IPS-NIHi7 (cell line): ENCODE results near the gene EYA3.

ENCODE experiments used
- DNase-seq: peaks from one replicate; pipeline ENCODE4 v3.0.0; 2012; ENCODE audit warnings: mixed read lengths; ENCODE audit errors: extremely low spot score

EYA3 gene, protein sequence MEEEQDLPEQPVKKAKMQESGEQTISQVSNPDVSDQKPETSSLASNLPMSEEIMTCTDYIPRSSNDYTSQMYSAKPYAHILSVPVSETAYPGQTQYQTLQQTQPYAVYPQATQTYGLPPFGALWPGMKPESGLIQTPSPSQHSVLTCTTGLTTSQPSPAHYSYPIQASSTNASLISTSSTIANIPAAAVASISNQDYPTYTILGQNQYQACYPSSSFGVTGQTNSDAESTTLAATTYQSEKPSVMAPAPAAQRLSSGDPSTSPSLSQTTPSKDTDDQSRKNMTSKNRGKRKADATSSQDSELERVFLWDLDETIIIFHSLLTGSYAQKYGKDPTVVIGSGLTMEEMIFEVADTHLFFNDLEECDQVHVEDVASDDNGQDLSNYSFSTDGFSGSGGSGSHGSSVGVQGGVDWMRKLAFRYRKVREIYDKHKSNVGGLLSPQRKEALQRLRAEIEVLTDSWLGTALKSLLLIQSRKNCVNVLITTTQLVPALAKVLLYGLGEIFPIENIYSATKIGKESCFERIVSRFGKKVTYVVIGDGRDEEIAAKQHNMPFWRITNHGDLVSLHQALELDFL

DNA sequence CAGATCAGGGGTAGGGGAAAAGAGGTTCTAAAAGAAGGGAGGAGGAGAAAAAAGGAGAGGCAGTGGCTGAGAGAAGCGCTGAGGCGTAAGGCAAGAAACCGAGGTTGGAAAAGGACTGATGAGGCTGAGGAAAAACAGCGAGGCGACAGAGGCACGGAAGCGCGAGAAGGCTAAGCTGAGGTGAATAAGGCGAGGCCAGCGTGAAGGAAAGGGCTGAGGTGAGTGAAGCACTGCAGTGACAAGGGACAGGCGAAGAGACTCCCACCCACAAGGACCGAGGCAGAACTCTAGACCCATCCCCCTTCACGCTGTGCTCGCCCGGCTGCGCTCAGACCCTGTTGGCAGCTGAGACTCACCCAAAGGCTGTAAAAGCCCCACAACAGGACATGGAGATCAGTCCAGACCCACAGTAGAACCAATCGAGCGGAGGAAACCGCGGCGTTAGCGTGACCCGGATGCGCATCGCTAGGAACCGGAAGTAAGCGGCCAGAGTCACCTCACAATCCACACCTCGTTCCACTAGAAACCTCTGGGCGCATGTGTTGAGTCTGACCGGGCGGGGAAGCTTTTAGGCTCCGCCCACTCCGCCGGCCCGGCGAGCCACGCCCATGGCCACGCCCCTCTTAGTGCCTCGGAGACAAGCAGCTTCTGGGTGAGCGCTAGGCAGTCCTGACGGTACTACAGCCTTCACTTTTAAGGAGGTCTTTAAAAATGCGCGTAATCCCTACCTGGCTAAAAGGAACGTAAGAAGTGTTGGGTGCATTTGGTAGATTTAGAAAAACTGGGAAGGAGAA is at the start of gene EYA3:
Gene EYA3, minus strand, starts transcription at position 443 of the 794 bp plus-strand sequence. CDS start 30,584 bp downstream, outside the sequence.
- peak; percentile 100 for DNase-seq

DNA sequence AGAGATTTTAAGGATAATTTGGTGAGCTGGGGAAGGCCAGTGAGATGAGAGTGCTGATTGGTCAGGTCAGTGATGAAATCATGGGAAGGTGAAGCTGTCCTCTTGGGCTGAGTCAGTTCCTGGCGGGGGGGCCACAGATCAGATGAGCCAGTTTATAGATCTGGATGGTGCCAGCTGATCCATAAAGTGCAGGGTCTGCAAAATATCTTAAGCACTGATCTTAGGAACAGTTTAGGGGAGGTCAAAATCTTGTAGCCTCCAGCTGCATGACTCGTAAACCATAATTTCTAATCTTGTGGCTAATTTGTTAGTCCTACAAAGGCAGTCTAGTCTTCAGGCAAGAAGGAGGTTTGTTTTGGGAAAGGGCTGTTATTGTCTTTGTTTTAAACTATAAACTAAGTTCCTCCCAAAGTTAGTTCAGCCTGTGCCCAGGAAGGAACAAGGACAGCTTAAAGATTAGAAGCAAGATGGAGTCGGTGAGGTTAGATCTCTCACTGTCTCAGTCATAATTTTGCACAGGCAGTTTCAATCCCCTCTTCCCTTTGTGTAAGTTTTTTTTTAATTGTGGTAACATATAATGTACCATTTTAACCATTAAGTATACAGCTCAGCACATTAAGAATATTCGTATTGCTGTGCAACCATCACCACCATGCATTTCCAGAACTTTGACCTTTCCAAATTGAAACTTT is 48.7 kb upstream of the EYA3 start:
- DNase-seq: no peak

DNA sequence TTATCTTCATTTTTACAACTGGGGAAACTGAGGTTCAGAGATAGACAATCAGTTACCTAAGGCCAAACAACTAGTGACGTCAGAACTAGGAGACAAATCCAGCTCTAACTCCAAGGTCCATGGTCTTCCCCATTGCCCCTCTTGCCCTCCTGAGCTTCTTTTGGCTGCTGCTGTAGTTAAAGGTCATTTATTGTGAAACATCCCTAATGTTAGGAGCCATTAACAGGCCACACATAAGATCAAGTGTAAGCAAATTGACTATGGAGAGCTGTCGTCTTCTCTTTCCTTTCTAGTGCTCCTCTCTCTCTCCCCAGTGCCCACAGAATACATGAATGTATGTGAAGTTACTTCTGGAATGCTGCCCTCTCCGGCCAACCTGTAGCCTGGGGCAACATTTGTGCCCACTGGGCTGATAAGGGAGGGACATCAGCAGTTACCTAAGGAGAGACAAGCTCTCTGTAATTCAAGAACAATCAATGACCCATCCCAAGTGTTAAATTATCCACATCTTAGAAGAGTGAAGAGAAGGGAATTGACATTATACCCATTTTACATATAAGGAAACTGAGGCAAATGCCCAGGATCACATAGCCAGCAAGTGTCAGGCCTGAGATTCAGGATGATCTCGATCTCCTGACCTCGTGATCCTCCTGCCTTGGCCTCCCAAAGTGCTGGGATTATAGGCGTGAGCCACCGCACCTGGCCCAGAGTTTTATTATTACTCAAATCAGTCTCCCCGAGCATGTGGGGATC is 47.9 kb upstream of the EYA3 start:
- no peak for DNase-seq

DNA sequence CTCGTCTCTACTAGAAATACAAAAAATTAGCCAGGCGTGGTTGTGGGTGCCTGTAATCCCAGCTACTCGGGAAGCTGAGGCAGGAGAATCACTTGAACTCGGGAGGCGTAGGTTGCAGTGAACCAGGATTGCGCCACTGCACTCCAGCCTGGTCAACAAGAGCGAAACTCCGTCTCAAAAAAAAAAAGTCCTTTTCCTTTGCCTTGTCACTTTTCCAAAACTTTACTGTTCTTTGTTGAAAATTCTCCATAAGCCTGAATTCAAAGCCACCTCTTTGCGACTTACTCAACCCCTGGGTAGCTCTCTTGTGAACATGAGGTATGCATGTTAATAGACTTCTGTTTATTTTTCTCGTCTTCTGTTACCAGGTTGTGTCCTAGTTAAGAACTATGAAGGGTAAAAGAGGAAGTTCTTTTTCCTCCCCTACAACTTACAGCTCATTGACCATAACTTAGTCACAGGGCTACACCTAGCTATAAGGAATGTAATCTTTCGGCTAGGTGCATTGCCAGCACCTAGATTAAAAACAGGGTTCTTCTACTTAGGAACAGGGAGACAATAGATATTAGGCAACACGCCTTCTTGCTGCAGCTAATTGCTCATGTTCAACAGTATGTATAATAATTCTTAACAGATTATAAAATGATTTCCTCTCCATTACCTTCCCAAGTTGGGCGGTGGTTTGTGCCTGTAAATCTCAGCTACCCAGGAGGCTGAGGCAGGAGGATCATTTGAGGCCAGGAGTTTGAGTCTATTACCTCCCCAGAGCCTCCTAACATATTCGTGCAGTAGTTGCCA is 47.2 kb upstream of the EYA3 start:
- DNase-seq: no peak

DNA sequence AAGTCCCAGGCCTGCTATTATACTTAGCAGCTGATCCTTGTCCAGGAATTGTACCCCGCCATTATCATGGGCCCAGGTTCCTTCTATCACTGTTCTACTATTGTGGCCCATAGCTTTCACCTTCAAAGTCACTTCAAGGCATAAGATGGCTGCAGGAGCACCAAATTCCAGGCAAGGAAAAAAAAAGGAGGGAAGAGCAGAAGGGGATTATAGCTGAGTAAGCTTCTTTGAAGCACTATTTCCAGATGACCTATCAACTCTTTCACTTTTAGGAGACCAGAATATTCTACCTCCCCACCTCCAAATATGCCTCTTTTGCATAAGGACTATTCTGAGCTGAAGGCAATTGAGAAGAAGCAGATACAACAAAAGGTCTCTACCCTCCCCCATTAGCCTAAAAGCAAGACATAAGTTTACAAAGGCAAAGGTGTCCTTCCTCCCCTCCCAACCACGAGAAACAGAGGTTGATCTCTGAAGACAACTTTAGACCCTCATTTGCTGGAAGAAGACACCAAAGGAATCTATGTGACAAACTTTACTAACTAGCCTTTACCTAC is 46.3 kb upstream of the EYA3 start:
- no peak for DNase-seq

DNA sequence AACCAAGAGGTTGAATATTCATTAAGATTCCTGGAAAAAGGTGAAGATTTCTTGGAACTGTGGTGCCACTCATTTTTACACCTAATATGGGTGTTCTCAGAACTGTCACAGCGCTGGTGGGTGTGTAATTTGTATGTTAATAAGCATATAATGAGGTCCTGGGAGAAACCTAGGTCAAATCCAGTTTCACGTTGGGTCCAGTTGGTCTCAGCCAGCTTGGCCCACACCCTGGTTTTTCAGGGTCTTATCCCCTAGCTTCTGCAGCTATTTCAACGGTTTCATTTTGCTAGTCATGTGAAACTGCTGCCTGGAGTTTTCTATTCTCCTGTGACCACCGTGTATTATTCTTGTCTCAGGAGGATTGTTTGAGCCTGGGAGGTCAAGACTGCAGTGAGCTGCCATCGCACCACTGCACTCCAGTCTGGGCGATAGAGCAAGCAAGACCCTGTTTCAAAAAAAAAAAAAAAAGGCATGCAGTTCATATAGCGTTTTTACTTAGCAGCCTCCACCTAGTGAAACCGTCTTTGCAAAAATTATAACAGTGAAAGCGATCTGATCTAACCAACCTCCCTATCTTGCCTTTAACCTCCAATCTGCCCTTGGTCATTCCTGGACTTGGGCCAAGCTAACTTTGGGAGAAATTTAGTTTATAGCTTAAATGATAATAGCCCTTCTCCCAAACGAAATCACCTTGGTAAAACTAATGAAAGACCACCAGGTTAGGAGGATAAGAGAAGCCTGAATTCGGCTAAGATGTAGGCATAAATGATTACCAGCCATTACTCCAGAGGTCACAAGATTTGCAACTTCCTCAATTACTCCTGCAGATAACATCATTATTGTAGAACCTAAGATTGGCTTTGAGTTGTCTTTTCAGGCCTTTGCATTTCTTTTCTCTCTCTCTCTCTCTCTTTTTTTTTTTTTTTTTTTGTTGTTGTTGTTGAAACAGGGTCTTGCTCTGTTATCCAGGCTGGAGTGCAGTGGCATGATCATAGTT is 44.1 kb upstream of the EYA3 start:
- no peak for DNase-seq

DNA sequence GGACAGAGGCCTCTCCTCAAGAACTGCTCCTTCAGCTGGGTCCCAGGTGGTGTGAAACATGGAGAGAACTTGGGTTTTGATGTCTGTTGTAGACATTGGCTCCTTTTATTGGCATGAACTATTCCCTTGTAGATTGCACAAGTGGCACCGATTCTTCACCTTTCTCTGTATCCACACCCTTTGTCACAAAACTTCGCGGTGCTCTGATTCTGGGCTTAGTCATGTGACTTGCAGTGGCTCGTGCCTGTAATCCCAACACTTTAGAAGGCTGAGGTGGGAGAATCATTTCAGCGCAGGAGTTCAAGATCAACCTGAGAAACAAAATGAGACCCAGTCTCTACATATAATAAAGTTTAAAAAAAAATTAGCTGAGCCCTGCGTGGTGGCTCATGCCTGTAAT is 42.5 kb upstream of the EYA3 start:
- DNase-seq: no peak

DNA sequence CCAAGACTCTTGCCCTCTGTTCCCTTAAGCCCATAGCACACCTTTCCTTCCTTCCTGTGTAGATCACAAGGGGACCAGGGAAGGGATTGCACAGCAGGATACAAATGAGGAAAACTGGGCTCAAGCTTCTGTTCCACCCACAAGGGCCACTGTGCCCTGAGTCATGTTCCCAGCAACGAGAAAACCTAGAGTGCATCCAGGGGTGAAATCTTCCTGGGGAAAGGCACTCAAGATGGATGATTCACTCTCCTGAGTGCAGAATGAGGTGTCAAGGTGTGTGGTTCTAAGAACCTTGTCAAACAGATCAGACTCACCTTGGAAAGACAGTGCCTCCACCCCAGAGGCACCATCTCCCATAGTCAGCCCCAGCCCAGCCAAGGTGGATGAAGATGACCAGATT is 40.7 kb upstream of the EYA3 start:
- DNase-seq: no peak

DNA sequence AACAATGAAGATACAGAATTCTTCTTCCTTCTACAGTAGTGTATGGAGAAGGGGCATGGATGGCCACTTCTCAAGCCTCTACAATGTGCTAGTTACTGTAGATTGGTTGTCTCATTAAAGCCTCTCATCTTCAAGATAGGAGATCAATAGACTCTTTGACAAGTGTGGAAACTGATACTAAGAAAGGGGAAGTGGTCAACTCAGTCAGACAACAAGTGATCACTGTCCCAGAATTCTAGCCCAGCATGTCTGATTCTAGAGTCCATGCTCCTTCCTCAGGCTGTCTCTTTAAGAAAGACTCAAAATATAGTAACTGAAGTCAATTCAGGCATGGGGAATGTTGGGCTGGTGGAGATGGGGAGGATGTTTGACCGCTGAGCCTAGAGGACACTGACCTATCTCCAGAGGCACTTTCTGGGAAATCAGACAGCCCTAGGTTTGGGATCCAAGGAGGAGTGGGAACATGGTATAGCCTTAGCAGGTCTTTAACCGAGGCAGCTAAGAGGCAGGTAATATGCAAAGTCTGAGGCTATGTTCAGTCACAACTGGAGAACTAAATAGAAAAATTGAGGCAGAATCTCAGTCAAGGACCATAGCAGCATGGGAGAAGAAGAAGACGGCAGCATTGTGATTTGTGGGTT is 39.3 kb upstream of the EYA3 start:
- DNase-seq: no peak

DNA sequence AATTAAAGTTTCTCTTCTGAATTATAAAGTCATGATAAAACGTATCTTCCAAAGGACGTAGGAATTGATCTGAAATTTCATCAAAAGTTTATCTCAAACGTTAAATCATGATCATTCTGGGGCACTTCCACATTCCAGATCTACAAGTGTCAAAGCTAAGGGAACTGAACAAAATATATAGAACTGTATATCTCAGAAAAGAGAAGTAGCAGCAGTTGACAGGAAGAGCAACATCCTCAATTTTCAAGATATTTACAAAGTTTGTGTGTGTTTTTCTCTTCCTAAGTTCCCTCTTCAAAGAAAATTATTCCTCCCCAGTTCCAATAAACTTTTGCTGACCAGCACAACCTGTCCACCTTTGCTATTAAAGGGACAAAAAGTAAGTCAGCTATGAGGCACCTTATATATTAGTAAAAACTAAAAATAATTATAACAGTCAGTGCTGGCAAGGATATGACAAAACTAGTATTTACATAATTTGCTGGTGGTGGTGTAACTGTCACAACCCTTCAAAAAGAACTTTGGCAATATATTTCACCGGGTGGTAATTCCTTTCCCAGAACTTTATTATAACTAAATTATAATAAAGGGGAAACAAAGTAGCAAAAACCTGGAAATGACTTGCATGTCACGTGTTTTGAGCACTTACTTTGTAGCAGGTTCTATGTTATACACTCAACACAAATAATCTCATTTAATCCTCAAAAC is 38.5 kb upstream of the EYA3 start:
- no peak for DNase-seq

DNA sequence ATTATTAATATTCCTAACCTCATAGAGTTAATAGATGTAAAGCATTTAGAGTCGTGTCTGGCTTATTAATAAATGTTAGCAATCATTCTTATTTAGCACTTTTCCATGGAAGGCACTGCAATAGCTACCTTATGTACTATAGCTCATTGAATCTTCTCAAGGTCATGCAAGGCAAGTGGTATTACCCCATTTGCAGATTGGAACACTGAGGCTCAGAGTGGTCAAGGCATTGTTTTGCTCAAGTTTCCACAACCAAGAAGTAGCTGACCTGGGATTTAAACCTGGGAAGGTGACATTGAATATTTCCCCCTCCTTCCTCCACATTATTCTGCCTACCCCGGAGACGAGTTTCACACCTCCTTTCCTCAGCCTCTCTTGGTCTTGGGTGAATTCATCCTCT is 37.8 kb upstream of the EYA3 start:
- no peak for DNase-seq

DNA sequence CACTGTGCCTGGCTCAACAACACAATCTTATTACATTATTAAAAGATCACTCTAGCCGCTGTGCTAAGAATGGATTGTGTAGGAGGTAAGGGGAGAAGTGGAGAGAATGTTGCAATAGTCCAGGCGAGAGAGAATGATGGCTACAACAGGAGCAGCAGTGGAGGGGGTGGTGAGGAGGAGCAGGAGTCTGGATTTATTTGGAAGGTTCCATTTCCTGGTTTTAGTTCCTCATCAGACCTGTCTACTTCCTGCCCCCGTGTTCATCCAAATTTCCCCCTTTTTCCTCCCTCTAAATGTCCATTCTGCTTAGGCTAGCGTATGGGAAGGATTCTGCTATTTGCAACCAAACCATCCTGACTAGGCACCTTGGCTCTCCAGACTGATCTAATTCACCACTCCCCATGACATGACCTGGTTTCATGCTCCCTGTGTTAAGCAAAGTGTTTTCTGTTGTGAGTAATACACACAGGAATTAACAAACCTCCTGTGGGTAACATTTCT is 35.1 kb upstream of the EYA3 start:
- no peak for DNase-seq

DNA sequence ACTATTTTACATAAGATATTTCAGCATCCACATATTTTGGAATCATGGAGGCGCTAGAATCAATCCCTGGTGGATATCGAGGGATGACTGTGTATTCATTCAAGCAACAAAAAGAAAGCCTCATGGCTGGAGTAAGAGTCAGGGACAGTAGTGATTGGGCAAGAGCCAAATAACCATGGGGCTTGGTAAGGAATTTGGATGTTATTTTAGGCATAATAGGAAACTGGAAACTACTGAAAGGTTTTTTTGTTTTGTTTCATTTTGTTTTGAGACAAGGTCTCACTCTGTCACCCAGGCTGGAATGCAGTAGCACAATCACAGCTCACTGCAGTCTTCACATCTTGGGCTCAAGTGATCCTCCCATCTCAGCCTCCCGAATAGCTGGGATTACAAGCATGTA is 33.8 kb upstream of the EYA3 start:
- no peak for DNase-seq

DNA sequence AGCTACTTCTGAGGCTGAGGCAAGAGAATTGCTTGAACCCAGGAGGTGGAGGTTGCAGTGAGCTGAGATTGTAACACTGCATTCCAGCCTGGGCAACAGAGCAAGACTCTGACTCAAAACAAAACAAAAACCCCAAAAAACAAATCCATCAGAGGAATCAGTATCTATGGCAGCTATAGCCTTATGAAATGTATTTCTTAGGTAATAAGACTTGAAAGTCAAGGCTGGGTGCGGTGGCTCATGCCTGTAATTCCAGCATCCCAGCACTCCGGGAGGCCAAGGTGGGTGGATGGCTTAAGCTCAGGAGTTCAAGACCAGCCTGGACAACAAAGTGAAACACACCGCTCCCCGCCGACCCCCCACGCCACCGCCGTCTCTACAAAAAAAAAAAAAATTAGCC is 31.1 kb upstream of the EYA3 start:
- DNase-seq: no peak

DNA sequence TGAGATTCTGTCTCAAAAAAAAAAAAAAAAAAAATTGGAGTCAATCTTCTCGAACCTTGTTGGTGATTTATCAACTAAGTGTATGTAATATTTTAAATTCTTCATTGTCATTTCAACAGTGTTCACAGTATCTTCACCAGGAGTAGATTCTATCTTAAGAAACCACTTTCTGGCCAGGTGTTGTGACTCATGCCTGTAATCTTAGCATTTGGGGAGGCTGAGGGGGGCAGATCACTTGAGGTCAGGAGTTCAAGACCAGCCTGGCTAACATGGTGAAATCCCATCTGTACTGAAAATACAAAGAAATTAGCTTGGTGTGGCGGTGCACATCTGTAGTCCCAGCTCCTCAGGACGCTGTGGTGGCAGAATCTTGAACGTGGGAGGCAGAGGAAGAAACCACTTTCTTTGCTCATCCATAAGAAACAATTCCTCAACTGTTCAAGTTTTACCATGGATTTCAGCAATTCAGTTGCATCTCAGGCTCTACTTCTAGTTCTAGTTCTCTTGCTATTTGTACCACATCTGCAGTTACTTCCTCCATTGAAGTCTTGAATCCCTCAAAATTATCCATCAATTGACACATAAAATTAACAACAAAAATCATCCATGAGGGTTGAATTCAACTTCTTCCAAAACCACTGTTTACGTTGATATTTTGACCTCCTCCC is 30.4 kb upstream of the EYA3 start:
- no peak for DNase-seq

DNA sequence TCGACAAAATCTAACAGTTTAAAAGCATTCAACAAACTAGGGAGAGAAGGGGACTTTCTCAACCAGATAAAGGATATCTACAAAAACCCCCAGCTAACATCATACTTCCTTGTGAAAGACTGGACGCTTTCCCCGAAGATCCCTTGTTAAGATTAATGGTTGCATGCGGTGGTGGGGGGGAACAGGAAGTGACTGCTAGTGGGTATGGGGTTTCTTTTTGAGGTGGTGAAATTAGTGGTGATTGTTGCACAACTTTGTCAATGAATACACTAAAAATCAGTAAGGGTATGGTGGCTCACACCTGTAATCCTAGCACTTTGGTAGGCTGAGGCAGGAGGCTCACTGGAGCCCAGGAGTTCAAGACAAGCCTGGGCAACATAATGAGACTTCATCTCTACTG is 26.9 kb upstream of the EYA3 start:
- no peak for DNase-seq

DNA sequence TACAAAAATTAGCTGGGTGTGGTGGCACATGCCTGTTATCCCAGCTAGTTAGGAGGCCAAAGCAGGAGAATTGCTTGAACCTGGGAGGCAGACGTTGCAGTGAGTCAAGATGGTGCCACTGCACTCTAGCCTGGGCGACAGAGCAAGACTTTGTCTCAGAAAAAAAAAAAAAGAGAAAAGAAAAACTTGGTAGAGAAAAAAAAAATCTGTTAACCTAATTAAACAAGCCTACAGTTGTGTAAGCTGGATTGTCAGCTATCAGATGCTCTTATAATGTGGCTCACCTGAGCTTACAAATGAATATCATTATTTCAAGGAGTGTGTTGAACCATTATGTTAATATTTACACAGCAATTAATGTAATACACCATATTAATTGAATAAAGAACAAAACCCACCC is 26.4 kb upstream of the EYA3 start:
- no peak for DNase-seq
